GM21381 (cell line): ENCODE results near the gene LRBA.

Source experiments
- ATAC-seq: cut with Tn5 transposase; IDR thresholded peaks from one replicate; pipeline ENCODE4 v1.9.1; 2021; ENCODE audit warnings: mild to moderate bottlenecking, moderate library complexity; ENCODE audit not compliant: unreplicated experiment

Gene LRBA

DNA sequence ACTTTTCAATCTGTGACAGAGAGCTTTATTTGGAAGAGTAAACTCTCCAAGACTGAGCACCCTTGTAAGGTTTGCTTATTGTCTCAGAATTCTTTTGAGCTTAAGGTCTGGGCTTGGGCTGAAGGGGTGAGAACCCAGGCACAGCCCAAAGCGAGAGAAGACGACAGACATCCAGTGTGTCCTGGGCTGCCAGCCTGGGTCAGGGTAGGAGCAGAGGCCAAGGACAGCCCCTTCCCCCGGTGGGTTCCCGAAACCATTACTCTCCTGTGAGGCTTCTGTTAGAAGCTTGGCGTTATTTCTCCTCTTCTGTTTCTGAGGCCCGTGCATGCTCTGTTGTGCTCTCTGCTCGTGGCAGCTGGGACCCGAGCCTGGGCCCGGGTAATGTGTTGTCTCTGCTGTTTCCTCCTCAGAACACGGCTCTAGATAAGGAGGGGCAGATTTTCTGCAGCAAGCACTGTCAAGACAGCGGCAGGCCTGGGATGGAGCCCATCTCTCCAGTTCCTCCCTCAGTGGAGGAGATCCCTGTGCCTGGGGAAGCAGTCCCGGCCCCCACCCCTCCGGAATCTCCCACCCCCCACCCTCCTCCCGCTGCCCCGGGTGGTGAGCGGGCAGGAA is 759.4 kb downstream of the LRBA start:
- ATAC-seq: no peak

DNA sequence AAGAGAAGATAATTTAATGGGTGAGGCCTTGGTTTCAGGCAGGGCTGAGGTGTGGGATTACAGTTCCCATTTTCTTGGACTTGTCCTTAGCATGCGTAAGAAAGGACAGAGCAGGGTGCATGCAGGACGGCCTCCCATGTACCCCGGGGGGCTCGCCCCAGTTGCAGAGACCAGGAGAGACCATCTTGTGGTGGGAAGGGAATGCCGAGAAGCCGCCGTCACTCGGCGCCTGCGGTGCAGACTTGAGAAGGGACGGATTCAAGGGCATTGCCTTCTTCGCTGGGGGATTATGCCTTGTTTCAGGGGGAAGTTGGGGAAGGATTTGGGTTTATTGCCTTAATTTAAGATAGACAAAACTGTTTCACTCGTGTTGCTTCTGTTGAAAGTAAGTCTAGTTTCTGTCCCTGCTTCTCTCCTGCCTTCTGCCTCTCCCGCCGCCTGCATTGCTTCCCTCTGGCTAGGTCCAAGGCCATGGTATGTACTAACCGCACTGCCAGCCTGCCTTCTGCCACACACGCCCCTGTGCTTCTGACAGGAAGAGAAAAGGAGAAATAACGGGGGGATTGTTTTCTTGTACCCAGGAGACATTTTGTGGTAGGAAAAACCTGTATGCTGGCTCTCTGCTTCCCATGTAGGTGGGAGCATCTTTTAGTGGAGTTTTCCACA is 761.0 kb downstream of the LRBA start:
- no peak for ATAC-seq

GRCh38 chr4:150253416-150253815 is 761.7 kb downstream of the LRBA start:
- ATAC-seq: no peak

DNA sequence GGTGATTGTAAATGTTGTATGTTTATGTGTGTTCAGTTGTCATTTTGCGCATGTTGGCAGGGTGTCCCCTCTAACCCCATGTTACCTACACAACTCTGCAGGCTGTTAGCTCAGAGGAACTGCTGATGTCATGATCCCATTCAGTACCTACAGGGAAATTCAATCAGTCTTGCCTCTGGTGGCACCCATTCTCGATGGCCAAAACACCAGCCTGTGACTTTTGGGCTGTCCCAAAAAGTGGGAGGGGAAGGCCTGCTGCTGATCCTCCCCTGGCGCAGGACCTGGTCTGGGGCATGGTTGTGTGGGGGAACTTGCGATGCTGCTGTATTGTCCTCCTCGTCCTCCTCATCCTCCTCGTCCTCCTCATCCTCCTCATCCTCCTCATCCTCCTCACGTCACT is 762.3 kb downstream of the LRBA start:
- no peak for ATAC-seq

GRCh38 chr4:150252306-150252705 is 762.8 kb downstream of the LRBA start:
- ATAC-seq: no peak

DNA sequence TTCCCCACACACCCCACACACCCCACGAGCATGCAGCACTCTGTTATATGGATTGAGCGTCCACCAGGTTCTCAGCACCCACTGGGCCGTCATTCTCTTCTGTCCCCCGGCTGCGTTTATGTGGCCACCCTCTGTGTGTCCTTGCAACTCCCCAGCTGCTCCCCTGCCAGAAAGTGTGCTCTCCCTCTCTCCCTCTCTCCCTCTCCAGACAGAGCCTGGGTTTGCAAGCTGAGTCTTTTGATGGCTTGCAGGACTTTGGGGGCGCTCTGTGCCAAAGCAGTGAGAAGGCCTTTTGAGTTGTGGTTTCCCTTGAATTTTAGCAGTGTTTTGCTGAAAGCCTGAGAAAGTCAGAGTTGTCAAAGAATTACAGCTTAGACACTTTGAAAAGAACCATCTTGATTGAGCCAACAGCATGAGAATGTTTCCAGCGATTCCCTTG is 763.3 kb downstream of the LRBA start:
- ATAC-seq: no peak

DNA sequence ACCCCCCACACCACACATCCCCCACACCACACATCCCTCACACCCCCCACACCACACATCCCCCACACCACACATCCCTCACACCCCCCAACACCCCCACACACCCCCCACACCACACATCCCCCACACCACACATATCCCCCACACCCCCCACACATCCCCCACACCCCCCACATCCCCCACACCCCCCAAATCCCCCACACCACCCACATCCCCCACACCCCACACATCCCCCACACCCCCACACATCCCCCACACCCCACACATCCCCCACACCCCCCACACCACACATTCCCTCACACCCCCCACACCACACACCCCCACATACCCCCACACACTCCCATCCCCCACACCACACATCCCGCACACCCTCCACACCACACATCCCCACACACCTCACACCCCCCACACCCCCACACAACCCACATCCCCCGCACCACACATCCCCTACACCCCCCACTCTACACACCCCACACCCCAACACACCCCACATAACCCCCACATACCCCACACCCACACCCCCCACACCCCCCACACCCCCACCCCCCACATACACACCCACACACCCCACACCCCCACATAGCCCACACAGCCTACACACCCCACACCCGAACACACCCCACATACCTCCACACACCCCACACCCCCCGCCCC is 764.0 kb downstream of the LRBA start:
- ATAC-seq: no peak

DNA sequence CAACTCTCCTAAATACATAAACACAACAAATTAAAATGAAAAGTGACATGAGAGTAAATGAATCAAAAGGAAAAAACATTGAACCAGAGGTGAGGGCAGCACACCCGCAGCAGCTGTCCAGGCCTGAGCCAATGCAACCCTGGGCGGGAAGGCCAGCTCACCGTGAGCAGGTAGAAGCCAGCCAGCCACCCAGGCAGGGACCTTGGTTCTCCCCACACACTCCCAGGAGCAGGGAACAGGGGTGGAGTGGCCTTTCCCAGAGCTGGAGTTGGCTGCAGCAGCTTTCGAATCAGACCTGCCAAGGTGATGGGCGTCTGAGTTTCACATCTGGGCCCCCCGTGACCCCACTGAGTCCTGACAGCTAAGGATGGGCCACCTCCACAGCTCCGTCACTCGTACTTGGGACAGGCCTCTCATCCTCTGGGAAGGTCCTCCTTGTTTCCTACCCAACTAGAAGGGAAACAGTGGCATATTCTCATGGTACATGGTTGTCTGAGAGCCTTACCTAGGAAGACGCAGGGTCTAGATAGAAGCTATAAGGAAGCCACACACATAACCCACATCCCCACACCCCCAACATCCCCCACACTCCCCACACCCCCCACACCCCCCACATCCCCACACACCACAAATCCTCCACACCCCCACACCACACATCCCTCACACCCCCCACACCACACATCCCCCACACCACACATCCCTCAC is 764.6 kb downstream of the LRBA start:
- ATAC-seq: no peak

DNA sequence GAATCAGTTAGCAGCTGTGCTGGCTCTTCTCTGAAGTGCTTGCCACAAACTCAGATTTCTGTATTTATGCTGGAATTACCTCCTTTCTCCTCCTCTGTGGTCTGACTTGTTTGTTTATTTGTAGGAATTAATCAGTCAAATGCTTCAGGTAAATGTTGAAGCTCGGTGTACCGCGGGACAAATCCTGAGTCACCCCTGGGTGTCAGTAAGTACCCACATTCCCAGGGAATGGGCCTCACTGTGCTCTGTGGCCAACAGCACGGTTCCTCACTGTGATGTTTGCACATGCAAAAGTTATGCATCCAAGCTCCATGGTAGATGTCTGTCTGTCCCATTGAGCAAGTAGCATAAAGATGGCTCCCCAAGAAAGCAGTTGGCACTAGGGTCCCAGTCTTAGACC is 766.9 kb downstream of the LRBA start:
- ATAC-seq: no peak

- no peak for ATAC-seq
Measured at GRCh38 chr4:150247184-150247583, 767.9 kb downstream of the LRBA start.

GRCh38 chr4:150244600-150244999 is 770.5 kb downstream of the LRBA start:
- ATAC-seq: no peak

- no peak for ATAC-seq
Measured at GRCh38 chr4:150243932-150244331, 771.2 kb downstream of the LRBA start.

GRCh38 chr4:150242820-150243458 is 772.1 kb downstream of the LRBA start:
- ATAC-seq: peak; percentile 64

GRCh38 chr4:150240011-150240410 is 775.1 kb downstream of the LRBA start:
- no peak for ATAC-seq

- ATAC-seq: no peak
Measured at GRCh38 chr4:150238591-150238990, 776.5 kb downstream of the LRBA start.

- no peak for ATAC-seq
Measured at GRCh38 chr4:150237110-150237872, 777.8 kb downstream of the LRBA start.

GRCh38 chr4:150236626-150237025 is 778.5 kb downstream of the LRBA start:
- ATAC-seq: no peak

- no peak for ATAC-seq
Measured at GRCh38 chr4:150235808-150236271, 779.2 kb downstream of the LRBA start.

DNA sequence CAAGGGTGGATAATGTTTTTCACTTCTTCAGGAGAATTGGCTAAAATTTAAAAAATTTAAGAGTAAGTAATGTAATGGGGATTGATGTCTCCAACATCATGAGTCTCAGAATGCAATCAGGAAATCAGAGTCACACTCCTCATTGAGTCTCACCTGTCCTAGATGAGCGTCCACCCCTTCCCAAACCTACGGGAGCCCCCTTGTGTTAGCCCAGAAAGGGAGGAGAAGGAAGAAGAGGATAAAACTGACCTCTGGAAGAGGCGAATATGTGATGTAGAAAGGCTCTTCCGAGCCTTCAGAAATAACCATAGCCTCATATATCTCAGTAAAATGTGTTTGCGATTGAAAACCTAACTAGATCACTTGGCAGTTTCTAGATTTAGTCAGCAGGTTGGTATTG is 779.8 kb downstream of the LRBA start:
- ATAC-seq: no peak

DNA sequence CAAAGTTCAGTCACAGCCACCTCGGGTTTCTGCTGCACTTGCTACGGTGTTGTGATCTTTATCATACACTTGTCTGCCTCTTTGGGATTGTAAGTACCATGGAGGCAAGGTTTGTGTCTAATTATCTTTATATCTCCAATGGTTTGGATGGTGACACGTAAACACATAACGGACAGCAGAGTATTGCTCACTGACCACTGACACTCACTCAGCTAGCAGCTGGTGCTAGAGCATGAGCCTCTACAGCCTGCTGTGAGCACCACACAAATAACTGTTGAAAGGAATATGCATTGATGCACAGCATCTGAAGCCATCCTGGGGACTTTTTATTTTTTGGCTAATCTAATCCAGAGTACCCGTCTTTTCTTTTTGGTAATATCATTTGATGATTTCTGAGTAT is 780.8 kb downstream of the LRBA start:
- no peak for ATAC-seq
